LoVo (cell line): ENCODE data around the gene SPINK9.

Source experiments
- DNase-seq: peaks from one replicate; pipeline ENCODE4 v3.0.0-alpha.2; 2016; ENCODE audit warnings: low spot score

Gene SPINK9

GRCh38 chr5:148368299-148368698 lies 32.9 kb downstream of the SPINK9 start:
- DNase-seq = no peak

GRCh38 chr5:148372166-148372725 lies 36.9 kb downstream of the SPINK9 start:
- DNase-seq = no peak

GRCh38 chr5:148372893-148373292 lies 37.5 kb downstream of the SPINK9 start:
- no peak for DNase-seq

GRCh38 chr5:148374690-148375360 lies 39.5 kb downstream of the SPINK9 start:
- peak; percentile 71 for DNase-seq

GRCh38 chr5:148376198-148376597 lies 40.8 kb downstream of the SPINK9 start:
- no peak for DNase-seq

DNA sequence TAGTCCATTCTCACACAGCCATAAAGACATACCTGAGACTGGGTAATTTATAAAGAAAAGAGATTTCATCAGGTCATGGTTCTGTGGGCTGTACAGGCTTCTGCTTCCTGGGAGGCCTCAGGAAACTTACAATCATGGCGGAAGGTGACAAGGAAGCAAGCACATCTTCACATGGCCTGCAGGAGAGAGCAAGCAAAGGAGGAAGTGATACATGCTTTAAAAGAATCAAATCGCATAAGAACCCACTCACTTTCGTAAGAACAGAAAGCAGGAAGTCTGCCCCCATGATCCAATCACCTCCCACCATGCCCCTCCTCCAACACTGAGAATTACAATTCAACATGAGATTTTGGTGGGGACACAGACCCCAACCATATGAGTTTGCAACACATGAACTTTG lies 43.3 kb downstream of the SPINK9 start:
- DNase-seq = no peak

- DNase-seq = no peak
Observed at GRCh38 chr5:148379340-148379739, 44.0 kb downstream of the SPINK9 start.

DNA sequence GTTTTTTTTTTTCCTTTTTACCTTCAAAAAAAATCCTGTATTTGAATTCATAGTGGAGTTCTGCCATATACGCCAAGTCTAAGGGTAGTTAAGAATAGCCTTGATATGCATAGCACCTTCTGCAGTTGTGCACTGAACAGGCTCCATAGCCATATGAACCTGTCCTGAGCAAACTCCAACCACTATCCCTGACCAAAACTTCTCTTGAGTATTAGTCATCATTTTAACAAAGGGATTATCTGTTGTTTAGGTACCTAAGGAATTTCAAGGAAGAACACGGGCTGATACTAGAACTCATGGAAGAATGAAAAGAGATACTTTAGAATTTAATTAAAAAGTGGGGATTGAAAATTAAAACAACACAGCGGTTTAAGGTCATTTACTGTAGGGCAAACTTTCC lies 46.5 kb downstream of the SPINK9 start:
- DNase-seq = peak; percentile 37

- DNase-seq = no peak
Observed at GRCh38 chr5:148382961-148383360, 47.6 kb downstream of the SPINK9 start.

GRCh38 chr5:148383564-148384379 lies 48.4 kb downstream of the SPINK9 start, which contains the start of gene FBXO38:
Gene FBXO38 (plus strand): TSS chr5:148383958. CDS start chr5:148394777, 10,819 bp downstream.
- DNase-seq = peak; percentile 99

DNA sequence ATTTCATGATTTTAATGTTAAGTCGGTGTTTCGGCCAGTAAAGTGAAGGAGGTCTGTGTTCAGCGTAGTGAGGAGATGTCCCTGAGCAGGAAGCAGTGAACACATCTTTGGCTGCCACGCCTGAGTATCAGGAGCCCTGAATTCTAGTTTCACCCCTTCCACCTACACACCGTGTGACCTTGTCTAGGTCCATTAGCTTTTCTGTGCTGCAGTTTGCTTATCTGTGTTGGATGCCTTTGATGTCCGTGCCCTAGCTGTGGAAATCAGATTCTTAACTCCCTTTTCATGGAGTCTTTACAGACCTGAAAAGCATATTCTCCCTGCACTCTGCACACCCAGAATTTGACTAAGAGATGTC lies 49.0 kb downstream of the SPINK9 start:
- DNase-seq = no peak

GRCh38 chr5:148385094-148385493 lies 49.7 kb downstream of the SPINK9 start:
- DNase-seq = no peak

- DNase-seq = no peak
Observed at GRCh38 chr5:148386041-148386440, 50.7 kb downstream of the SPINK9 start.

DNA sequence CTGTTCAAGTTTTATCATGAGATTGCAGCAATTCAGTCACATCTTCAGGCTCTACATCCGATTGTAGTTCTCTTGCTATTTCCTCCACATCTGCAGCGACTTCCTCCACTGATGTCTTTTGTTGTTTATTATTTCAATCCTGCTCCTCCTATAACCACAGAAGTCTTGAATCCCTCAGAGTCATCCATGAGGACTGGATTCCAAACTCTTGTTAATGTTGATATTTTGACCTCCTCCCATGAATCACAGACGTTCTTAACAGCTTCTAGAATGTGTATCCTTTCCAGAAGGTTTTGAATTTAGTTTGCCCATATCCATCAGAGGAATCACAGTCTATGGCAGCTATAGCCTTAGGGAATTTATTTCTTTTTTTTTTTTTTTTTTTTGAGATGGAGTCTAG lies 52.0 kb downstream of the SPINK9 start:
- no peak for DNase-seq

DNA sequence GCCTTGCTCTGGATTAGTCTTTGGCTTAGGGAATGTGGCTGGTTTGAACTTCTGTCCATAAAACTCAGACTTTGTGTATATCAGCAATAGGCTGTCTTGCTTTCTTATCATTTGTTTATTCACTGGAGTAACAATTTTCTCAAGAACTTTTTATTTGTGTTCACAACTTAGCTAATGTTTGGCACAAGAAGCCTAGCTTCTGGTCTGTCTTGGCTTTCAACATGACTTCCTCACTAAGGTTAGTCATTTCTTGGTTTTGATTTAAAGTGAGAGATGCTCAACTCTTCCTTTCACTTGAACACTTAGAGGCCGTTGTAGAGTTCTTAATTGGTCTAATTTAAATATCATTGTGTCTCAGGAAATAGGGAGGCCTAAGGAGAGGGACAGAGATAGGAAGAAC lies 53.3 kb downstream of the SPINK9 start:
- DNase-seq = no peak
